ENCODE data around the gene OR52E5.

Gene OR52E5

DNA sequence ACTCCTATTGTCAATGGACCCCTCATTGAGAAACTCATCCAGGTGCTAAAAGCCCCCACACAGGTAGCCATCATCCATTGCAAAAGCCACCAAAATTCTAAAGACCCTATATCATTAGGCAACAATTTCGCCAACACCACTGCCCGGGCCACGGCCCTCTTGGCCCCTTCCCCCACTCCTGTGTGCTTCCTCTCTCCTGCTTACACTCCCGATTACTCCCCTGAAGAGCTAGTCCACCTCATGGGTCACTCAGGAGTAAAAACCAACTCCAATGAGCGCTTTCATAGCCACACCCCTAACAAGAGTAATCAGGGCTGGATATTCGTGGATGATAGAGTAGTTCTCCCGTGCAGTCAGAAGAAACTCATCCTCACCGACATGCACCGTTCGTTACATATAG lies 40.1 kb downstream of the OR52E5 start:
- DNase-seq, result no peak

DNA sequence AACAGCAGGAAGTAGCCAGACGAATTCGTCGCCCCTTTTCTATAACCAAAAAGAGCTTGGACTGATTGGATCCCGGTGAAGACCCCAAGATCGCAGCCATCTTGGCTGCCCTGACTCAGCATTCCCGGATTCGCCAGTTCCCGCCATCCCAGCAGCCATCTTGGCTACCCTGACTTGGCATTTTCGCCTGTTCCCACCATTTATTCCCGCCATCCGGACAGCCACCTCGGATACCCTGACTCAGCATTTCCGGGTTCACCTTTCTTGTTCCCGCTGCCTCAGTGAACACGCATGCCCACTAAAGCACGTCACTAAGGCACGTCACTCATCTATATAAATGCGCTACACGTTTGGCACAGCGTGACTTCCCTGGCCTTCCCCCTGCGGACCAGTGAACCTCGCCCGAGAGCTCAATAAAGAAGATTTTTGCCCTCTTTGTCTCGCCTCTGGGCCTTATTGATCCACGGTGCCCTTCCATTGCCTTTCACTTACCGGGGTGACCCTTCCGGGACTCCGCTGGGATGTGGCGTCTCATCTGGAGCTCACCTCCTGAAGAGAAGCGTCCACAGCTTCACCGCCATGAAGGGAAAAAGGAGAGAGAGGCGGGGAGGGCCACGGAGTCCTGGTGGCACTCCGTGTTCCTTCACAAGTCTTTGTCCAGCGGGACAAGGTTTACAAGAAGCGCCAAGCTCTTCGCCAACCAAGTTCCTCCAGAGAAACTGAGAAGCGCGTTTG lies 45.0 kb downstream of the OR52E5 start:
- no peak for DNase-seq

DNA sequence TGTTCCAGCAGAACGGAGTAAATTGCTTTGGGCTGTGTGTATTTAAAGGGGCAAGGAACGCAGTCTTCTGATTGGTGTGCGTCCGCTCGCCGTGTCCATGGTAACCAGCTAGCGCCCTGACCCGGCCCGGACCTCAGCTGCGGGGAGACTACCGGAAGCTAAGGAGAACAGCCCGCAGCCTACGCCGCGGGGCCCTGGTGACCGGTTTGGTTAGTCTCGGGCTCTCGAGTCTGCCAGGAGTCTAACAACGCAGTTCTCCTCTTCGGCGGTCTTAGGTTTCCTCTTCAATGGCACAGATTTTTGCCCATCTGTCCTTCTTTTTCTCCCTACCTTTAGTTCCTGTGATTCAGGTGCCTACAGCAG lies 45.6 kb downstream of the OR52E5 start:
- DNase-seq, result no peak

DNA sequence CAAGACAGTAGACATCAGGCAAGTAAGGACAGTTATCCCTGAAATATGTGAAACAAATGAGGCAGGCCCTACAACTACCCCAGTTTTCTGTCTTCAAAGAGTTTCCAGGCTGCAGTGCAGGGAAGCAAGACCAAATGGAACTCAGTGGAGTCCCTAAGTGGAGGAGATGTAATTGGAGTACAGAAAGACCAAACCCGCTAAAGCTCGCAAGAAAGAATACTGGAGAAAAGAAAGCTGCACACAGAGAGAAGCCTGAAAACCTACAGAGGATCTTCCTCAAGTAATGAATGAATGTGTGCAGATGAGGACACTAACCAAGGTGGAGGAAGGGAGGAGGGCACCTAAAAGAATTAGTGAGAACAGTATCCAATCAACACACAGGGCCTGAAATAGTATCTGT lies 47.7 kb downstream of the OR52E5 start:
- DNase-seq, result no peak

DNA sequence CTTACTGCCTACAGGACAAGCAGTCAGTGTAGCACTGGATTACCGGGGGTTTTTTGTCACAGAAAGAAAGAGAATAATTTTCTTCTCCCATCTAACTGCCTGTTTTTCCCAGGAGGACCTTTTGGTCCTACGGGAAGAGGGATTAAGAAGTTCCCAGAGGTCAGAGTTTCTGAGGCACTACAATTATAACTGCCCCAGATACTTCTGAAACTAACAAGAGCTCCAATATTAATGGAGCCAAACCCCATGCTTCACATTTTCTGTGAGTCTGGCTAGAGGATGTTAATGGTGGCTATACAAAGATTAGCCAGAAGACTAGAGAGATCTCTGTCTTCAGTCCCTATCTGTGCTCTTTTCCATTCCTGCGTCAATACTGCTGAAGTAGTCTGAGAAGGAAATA lies 48.9 kb downstream of the OR52E5 start, which contains the start of gene OR56A3:
OR56A3 (plus strand) TSS at position 301 of the 400 bp plus-strand sequence. CDS start 5,096 bp downstream, outside the sequence.
- no peak for DNase-seq
